Embryonic facial prominence (tissue), 1 donor: ENCODE data around the gene CNIH3.
"Not testable (repeated sequence)": the region's sequence is repeated elsewhere in the genome, so short reads cannot be mapped to it uniquely, and the experiment has no call there.

Source experiments
- DNase-seq: peaks from one replicate; pipeline ENCODE4 v3.0.0-alpha.2; 2016; ENCODE audit errors: extremely low spot score

CNIH3 gene

GRCh38 chr1:224615861-224616755 lies at the start of gene CNIH3:
Gene CNIH3, plus strand, starts transcription at chr1:224616317. Its CDS starts 858 bp downstream, at chr1:224617175.
- no peak for DNase-seq

GRCh38 chr1:224566492-224566891 lies 49.6 kb upstream of the CNIH3 start:
- not testable (repeated sequence) for DNase-seq

GRCh38 chr1:224569276-224569675 lies 46.8 kb upstream of the CNIH3 start:
- no peak for DNase-seq

DNA sequence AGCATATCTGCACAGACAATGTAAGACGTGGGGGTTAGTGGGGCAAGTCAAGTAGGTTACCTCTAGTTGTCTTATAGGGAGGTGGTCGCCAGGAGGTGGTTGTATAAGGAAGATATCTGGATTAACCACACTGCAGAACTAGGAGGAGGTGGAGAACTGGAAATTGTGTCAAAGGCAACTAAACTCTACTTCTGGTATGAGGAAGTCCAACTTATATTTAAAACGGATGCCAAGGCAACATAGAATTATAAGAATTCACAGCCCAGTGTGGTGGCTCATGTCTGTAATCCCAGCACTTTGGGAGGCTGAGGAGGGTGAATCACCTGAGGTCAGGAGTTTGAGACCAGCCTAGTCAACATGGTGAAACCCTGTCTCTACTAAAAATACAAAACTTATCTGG lies 44.1 kb upstream of the CNIH3 start:
- DNase-seq: not testable (repeated sequence)

DNA sequence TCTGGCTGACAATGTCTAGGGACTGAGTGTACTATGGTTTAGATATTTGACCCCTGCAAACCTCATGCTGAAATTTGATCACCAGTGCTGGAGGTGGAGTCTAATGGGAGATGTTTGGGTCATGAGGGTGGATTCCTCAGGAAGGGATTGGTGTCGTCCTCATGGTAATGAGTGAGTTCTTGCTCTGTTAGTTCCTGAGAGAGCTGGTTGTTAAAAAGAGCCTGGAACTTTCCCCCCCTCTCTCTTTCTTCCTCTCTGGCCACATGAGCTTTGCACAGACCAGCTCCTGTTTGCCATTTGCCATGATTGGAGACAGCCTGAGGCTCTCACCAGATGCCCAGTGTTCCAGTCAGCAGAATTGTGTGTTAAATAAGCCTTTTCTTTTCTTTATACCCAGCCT lies 36.6 kb upstream of the CNIH3 start:
- no peak for DNase-seq

DNA sequence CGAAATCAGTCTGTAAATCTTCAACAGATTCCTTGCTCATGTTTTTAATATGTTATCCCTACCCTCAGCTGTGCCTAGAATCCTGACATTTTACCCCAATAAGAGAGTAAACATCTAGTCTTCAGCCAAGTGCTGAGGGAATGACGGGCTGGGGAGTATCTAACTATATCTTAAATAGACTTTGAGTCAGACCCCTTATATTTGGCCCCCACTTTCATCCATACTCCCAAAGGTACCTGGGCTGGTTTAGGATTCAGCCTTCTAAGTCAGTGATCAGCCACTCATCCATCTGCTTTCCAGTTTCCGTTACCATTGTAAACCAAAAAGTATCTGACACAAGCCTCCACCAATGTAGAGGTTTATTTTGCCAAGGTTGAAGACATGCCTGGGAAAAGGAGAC lies 36.1 kb upstream of the CNIH3 start:
- DNase-seq: no peak

DNA sequence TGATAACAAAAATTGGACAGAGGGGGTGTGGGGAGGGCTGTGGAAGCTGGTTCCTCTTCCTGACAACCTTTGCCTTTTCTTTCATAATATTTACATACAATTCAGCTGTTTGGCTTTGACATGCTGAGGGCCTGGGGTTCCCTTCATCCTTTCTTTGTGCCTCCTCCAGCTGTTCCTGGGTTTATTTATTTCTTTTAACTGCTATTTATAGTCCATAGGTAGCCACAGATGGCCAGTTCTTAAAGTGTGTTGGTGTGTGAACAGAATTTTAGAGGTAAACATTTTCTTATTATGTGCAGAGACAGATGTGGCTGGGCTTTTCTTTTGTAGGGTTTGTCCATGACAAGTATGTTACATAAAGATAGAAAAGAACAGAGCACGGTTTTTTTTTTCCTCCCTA lies 34.1 kb upstream of the CNIH3 start:
- DNase-seq: no peak

- no peak for DNase-seq
Observed at GRCh38 chr1:224583774-224584173, 32.3 kb upstream of the CNIH3 start.

- no peak for DNase-seq
Observed at GRCh38 chr1:224585051-224585450, 31.1 kb upstream of the CNIH3 start.

DNA sequence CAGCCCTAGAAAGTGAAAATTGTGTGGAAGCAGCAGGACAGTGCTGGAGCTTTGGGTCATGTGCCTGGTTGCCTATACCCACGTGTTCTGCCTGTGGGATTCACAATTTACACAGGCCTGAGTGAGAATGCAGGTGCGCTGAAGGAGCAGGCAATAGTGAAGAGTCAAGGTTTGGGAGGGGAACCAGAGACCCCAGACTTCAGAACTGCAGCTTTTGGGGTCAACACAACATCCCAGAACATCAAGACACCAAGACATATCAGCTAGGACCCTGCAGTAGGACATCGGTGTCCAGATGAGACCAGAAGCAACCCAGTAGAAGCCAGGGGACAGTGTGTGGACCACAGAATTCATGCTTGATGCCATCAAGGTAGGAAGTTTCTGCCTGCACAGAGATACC lies 29.1 kb upstream of the CNIH3 start:
- DNase-seq: no peak

GRCh38 chr1:224588515-224588914 lies 27.6 kb upstream of the CNIH3 start:
- DNase-seq: no peak

- no peak for DNase-seq
Observed at GRCh38 chr1:224589006-224589405, 27.1 kb upstream of the CNIH3 start.

- DNase-seq: no peak
Observed at GRCh38 chr1:224591326-224591725, 24.8 kb upstream of the CNIH3 start.

- DNase-seq: no peak
Observed at GRCh38 chr1:224592636-224593582, 23.2 kb upstream of the CNIH3 start.

DNA sequence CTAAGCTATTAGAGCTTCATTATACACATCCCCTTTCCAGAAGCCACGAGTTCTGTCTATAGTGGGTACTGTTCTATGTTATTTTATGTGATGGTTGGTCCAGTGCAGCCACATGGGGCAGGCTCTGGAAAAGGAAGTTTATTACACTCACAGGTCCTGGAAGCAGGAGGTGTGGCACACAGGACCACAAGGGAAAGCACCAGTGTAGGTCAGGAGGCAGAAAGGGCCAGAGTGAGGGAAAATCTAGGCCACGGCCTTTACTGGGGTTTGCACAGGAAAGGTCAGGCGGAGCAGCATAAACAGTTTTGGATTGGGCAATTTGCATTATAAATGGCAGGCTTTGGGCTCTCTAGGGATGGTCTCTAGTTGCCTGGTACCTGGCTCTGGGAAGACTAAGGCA lies 21.8 kb upstream of the CNIH3 start:
- DNase-seq: no peak

DNA sequence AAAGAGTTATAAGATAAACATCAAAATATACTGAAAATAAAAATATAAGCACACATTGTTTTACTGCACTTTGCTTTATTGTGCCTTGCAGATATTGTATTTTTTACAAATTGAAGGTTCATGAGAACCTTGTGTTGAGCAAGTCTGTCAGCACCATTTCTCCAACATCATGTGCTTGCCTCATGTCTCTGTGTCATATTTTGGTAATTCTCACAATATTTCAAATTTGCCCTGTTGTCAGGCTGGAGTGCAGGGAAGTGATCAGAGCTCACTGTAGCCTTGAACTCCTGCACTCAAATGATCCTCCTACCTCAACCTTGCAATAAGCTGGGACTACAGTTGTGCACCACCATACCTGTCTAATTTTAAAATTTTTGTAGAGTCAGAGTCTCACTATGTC lies 21.3 kb upstream of the CNIH3 start:
- no peak for DNase-seq

DNA sequence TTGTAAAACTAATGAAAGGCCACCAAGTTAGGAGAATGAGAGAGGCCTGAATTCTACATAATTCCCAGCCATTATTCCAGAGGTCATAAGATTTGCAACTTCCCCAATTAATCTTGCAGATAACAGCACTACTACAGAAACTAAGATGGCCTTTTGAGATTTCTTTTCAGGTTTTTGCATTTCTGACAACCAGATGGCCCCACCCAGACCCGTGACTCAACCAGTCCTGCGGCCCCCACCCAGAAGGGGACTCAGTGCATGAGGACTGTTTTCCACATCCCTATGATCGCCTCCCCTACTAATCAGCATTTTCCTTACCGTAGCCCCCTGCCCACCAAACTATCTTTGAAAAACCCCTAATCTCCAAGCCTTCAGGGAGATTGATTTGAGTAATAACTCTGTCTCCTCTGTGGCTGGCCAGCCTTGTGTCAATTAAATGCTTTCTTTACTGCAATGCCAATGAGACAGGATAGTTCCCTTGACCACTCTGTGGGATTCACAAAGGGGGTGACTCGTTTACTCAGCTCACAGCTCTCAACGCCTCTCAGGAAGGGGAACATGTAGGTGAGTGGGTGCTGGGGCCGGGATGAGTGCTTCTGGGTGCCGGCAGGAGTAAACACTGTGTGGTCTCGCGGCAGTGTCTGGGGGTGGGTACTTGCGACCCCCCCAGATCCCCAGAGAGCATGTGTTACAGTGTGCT lies 10.5 kb upstream of the CNIH3 start:
- no peak for DNase-seq

GRCh38 chr1:224607188-224608148 lies 8.6 kb upstream of the CNIH3 start:
- no peak for DNase-seq

DNA sequence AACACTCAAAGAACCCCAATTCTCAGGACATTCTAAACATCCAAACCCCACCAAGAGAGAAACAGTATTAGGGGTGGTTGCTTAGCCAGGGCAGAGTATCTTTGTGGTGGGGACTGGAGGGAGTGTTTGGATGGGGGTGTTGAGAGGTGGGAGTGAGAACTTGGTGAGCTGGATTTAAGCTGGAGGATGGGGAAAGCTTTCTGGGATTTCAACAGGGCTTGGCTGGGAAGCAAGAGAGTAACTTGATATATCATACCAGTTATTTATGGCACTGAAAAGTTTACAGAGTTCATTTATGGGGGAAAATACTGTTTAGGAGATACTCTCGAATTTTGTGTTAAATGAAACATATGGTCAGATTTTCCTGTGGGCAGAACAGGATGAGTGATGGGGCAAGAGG lies 6.8 kb upstream of the CNIH3 start:
- DNase-seq: no peak

GRCh38 chr1:224612246-224612645 lies 3.9 kb upstream of the CNIH3 start:
- no peak for DNase-seq

DNA sequence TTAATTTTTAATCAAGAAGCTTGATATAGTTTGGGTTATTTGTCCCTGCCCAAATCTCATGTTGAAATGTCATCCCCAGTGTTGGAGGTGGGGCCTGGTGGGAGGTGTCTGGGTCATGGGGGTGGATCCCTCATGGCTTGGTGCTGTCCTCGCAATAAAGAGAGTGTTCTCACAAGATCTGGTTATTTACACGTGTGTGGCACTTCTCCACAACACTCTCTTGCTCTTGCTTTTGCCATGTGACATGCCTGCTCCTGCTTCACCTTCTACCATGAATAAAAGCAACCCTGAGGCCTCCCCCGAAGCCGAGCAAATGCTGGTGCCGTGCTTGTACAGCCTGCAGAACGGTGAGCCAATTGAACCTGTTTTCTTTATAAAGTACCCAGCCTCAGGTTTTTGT lies 2.6 kb upstream of the CNIH3 start:
- DNase-seq: no peak
